ENCODE data around the gene GCLM.

Gene GCLM

DNA sequence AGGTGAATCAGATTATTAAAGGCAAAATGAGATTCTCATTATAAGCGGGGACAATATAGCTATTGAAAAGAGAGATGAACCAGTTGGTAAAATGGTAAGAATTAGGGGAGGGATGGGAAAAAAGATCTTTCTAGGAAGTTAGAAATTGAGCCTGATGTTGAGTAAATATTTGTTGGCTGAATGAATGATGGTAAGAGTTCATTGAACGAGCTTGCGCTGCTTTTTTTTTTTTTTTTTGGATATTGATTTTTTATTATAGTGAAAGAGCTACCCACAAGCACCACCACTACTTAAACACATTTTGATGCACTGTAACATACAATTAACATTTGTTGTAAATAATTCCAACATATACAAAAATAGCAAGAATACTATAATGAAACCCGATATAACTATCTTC, 1.1 kb upstream of the GCLM start:
- Histone ChIP-seq H3K36me3 (ENCODE audit: control insufficient read depth in 1 of 2, insufficient read depth in 2 of 2, low read length in 2 of 2) (no peaks in the 10 kb centered on the region), H3K4me1 (ENCODE audit: control insufficient read depth in 1 of 2, insufficient read depth in 2 of 2, low read length in 2 of 2) (peaks cover 0 to 9% of the 10 kb centered on the region in 2 donors), H3K27ac (ENCODE audit: low read length) (no peak overlapping the region), H3K27me3 (ENCODE audit: low read depth, low read length) (no peaks in the 10 kb centered on the region), H3K4me3 (ENCODE audit: low read depth in 1 of 2, low read length in 2 of 2) (peak overlapping the region in 1 of 2 donors; percentile 92), H3K9me3 (ENCODE audit: control insufficient read depth in 1 of 2, low read length in 2 of 2) (no peaks in the 10 kb centered on the region)

DNA sequence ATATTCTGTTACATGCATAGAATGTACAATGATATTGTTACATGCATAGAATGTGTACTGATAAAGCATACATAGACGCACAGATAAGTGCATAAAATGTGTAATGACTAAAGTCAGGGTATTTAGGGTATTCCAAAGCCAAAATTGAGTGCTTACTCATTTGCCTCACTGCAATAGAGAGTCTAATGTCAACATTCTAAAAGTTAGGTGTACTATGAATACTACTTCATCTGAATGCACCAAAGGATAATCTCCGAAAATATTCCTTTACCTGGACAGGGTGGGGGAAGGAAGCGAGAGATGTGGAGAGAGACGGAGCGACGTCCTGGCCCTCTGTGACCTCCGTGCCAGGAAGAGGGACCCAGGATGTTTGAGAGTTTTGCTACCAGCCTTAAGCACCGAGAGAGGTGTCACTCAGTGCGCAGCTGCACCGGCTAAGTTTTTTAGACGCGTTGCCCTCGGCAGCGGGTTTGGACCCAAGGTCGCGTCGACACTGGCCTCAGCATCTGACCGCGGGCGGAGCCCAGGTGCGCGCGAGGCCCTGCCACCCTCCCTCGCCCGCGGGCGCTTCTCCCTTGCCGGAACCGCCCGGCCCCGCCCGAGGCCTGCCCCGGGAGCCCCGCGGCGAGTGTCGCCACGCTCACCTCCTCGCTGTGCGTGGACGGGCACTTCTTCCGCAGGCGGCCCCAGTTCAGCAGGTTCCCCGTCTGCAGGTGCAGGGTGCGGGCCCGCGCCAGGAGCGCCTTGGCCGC, 660 bp downstream of the GCLM start:
- Histone ChIP-seq H3K4me1 (ENCODE audit: control insufficient read depth in 1 of 2, insufficient read depth in 2 of 2, low read length in 2 of 2) (peaks cover 0 to 9% of the 10 kb centered on the region in 2 donors), H3K27me3 (ENCODE audit: low read depth, low read length) (no peaks in the 10 kb centered on the region), H3K36me3 (ENCODE audit: control insufficient read depth in 1 of 2, insufficient read depth in 2 of 2, low read length in 2 of 2) (no peaks in the 10 kb centered on the region), H3K9me3 (ENCODE audit: control insufficient read depth in 1 of 2, low read length in 2 of 2) (no peaks in the 10 kb centered on the region), H3K4me3 (ENCODE audit: low read depth in 1 of 2, low read length in 2 of 2) (peak overlapping the region; percentile 88 to 92), H3K27ac (ENCODE audit: low read length) (peak overlapping the region; percentile 29)

DNA sequence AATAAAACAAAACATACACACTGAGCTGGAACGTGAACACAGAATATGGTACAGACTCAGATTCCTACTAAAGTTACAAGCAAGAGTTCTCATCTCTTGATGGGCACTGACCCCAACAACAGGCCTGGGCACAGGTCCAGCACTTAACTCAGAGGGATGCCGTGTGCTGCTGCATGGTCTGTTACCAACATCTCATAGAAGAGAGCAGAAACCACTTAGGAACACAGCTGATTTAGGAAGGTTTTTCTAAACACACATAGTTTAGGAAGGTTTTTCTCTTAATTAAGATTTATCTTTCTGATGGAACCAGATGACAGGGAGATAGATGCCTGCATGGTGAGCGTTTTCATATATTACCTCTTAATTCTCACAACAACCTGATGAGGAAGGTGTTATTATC, 1.5 kb downstream of the GCLM start:
- Histone ChIP-seq H3K4me1 (ENCODE audit: control insufficient read depth in 1 of 2, insufficient read depth in 2 of 2, low read length in 2 of 2) (peaks cover 0 to 9% of the 10 kb centered on the region in 2 donors), H3K9me3 (ENCODE audit: control insufficient read depth in 1 of 2, low read length in 2 of 2) (no peaks in the 10 kb centered on the region), H3K27ac (ENCODE audit: low read length) (no peak overlapping the region), H3K36me3 (ENCODE audit: control insufficient read depth in 1 of 2, insufficient read depth in 2 of 2, low read length in 2 of 2) (no peaks in the 10 kb centered on the region), H3K27me3 (ENCODE audit: low read depth, low read length) (no peaks in the 10 kb centered on the region), H3K4me3 (ENCODE audit: low read depth in 1 of 2, low read length in 2 of 2) (peak overlapping the region; percentile 88 to 92)

DNA sequence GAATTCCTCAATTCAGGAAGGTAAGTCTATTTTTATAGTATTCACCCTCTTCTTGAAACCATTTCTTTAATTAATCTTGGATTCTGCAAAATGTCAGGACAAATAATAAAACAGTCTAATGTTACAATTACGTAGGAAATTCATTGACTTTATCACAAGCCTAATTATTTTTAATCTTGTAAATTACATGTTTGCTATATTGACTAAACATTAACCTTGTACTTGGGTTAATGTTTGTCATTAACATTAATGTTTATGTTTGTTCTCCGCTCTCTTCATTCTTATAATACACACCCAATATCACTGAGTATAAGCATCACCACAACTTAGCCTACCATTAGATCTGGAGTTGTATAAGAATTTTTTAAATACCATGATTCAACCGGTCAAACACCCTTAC, 2.8 kb downstream of the GCLM start:
- H3K27me3 ChIP-seq (ENCODE audit: low read depth, low read length), result no peaks in the 10 kb centered on the region
- peaks cover 0 to 9% of the 10 kb centered on the region in 2 donors for H3K4me1 ChIP-seq (ENCODE audit: control insufficient read depth in 1 of 2, insufficient read depth in 2 of 2, low read length in 2 of 2)
- no peak overlapping the region for H3K27ac ChIP-seq (ENCODE audit: low read length)
- no peak overlapping the region for H3K4me3 ChIP-seq (ENCODE audit: low read depth in 1 of 2, low read length in 2 of 2)
- no peaks in the 10 kb centered on the region for H3K9me3 ChIP-seq (ENCODE audit: control insufficient read depth in 1 of 2, low read length in 2 of 2)
- no peaks in the 10 kb centered on the region for H3K36me3 ChIP-seq (ENCODE audit: control insufficient read depth in 1 of 2, insufficient read depth in 2 of 2, low read length in 2 of 2)

DNA sequence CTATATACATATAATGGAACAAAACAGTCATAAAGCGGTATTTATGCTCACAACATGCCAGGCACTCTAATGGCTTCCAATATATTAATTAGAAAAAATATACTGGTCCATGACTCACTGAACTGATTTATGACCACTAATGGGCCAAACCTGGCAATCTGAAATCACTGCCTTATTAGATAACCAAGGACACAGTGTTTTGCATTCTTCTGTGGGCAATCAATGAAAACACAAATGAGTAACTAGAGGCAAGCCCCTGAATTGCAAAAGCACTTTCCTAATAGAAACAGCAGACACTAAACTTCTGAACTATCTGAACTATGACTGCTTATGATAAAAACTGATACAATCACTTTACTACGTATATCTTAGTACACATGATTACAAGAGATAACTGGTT, 3.5 kb downstream of the GCLM start:
- peaks cover 0 to 4% of the 10 kb centered on the region in 2 donors for H3K36me3 ChIP-seq (ENCODE audit: control insufficient read depth in 1 of 2, insufficient read depth in 2 of 2, low read length in 2 of 2)
- H3K4me3 ChIP-seq (ENCODE audit: low read depth in 1 of 2, low read length in 2 of 2), result no peak overlapping the region
- no peaks in the 10 kb centered on the region for H3K27me3 ChIP-seq (ENCODE audit: low read depth, low read length)
- no peak overlapping the region for H3K27ac ChIP-seq (ENCODE audit: low read length)
- no peaks in the 10 kb centered on the region for H3K9me3 ChIP-seq (ENCODE audit: control insufficient read depth in 1 of 2, low read length in 2 of 2)
- peaks cover 0 to 9% of the 10 kb centered on the region in 2 donors for H3K4me1 ChIP-seq (ENCODE audit: control insufficient read depth in 1 of 2, insufficient read depth in 2 of 2, low read length in 2 of 2)

DNA sequence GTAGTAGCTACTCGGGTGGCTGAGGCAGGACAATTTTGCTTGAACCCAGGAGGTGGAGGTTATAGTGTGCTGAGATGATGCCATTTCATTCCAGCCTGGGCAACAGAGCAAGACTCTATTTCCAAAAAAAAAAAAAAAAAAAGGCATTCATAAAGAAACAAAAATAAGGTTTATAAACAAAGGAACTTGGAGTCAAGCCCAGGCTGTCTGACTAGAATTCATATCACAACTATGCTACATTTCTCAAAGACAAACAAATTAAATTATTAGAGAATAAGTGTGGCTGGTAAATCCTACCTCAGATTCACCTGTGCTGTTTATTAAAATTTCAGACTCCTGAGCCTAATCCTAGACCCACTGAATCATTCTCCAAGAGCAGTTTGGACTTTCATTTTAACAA, 4.2 kb downstream of the GCLM start:
- Histone ChIP-seq H3K4me3 (ENCODE audit: low read depth in 1 of 2, low read length in 2 of 2) (no peak overlapping the region), H3K9me3 (ENCODE audit: control insufficient read depth in 1 of 2, low read length in 2 of 2) (no peaks in the 10 kb centered on the region), H3K27me3 (ENCODE audit: low read depth, low read length) (no peaks in the 10 kb centered on the region), H3K36me3 (ENCODE audit: control insufficient read depth in 1 of 2, insufficient read depth in 2 of 2, low read length in 2 of 2) (peaks cover 0 to 8% of the 10 kb centered on the region in 2 donors), H3K27ac (ENCODE audit: low read length) (no peak overlapping the region), H3K4me1 (ENCODE audit: control insufficient read depth in 1 of 2, insufficient read depth in 2 of 2, low read length in 2 of 2) (peaks cover 0 to 9% of the 10 kb centered on the region in 2 donors)

DNA sequence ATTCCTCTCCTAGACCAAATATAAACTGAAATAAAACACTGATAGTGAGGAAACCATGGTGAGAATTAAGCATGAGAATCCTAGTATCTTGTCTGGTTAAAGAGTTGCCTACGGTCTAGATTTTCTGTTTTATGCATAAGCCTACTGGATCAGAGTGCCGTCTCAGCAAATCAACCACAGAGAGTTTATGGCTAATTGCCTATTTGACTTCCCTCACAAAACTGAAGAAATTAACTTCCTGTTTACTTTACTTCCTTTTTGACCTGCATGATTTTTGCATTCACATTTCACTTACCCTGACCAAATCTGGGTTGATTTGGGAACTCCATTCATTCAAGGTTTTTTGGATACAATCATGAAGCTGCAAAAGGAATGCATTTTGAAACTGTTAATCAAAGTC, 5.0 kb downstream of the GCLM start:
- Histone ChIP-seq H3K4me1 (ENCODE audit: control insufficient read depth in 1 of 2, insufficient read depth in 2 of 2, low read length in 2 of 2) (peaks cover 0 to 9% of the 10 kb centered on the region in 2 donors), H3K9me3 (ENCODE audit: control insufficient read depth in 1 of 2, low read length in 2 of 2) (no peaks in the 10 kb centered on the region), H3K36me3 (ENCODE audit: control insufficient read depth in 1 of 2, insufficient read depth in 2 of 2, low read length in 2 of 2) (peaks cover 0 to 8% of the 10 kb centered on the region in 2 donors), H3K27me3 (ENCODE audit: low read depth, low read length) (no peaks in the 10 kb centered on the region), H3K4me3 (ENCODE audit: low read depth in 1 of 2, low read length in 2 of 2) (no peak overlapping the region), H3K27ac (ENCODE audit: low read length) (peak overlapping the region; percentile 12)

DNA sequence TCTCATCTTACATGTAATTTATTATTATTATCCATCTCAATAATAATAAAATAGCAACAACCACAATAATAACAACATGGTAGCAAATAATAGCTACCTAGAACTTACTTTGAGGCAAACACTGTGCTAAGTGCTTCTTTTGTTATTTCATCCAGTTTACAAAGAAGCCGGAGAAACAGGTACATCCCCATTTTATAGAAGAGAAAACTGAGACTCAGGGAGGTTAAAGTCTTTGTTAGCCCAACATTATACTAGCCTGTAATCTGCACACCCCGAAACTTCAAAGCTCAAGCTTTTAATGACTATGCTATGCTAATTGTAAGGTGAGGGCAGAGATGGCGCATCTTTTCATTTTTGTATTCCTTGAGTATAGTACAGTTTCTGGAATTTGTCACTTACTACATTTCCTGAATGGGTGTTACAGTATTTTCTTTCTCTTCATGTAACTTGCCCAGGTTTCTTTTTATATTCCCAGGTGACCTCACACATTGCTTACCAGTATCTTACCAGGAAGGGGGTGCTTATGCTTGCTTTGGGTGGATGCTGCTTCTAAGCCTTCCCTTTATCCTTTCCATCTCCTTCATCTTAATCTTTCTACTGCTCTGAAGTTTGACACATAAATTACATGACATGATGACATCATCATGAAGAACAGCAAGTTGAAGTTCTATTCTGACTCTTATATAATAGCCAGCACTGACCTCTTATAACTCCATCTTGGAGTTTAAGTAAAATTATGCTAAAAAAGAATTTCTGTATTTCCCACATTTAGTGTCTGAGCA, 8.3 kb downstream of the GCLM start:
- Histone ChIP-seq H3K36me3 (ENCODE audit: control insufficient read depth in 1 of 2, insufficient read depth in 2 of 2, low read length in 2 of 2) (peaks cover 8 to 16% of the 10 kb centered on the region in 2 donors), H3K4me1 (ENCODE audit: control insufficient read depth in 1 of 2, insufficient read depth in 2 of 2, low read length in 2 of 2) (no peaks in the 10 kb centered on the region)

DNA sequence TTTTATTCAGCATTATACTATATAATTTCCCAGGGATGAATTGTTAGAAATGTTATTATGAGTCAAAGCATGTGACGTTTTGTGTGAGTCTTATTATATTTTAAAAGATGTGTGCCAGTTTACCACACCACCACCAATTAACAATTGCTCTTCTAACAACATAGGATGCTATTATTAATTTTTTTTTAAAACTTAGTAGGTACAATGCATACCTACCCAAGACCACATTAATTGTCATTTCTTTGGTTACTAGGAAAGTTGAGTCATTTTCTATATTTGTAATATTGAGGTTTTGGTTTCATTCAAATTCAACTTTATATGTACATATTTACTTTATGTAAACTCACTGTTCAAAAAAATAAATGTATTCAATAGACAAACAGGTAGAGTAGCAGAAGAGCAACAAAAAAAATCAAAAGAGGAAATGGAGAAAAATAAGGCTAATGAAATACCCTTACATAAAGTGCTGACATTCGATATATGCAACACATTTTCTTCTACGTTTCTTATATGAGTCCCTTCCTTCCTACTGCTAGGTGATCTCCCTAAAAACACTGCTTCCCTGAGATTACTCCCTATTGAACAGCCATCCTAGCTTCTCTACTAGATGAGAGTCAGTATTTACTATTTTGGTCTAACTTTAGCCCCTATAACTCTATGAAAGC, 9.6 kb downstream of the GCLM start:
- no peaks in the 10 kb centered on the region for H3K27me3 ChIP-seq (ENCODE audit: low read depth, low read length)
- peaks cover 9 to 22% of the 10 kb centered on the region in 2 donors for H3K36me3 ChIP-seq (ENCODE audit: control insufficient read depth in 1 of 2, insufficient read depth in 2 of 2, low read length in 2 of 2)
- no peaks in the 10 kb centered on the region for H3K9me3 ChIP-seq (ENCODE audit: control insufficient read depth in 1 of 2, low read length in 2 of 2)
- H3K4me1 ChIP-seq (ENCODE audit: control insufficient read depth in 1 of 2, insufficient read depth in 2 of 2, low read length in 2 of 2), result no peaks in the 10 kb centered on the region
- no peak overlapping the region for H3K4me3 ChIP-seq (ENCODE audit: low read depth in 1 of 2, low read length in 2 of 2)
- H3K27ac ChIP-seq (ENCODE audit: low read length), result no peak overlapping the region

More for the DNA sequence above, 8.3 kb downstream of the GCLM start:
- Histone ChIP-seq H3K4me3 (ENCODE audit: low read depth in 1 of 2, low read length in 2 of 2) (no peak overlapping the region), H3K27ac (ENCODE audit: low read length) (no peak overlapping the region), H3K9me3 (ENCODE audit: control insufficient read depth in 1 of 2, low read length in 2 of 2) (no peaks in the 10 kb centered on the region), H3K27me3 (ENCODE audit: low read depth, low read length) (no peaks in the 10 kb centered on the region)

DNA sequence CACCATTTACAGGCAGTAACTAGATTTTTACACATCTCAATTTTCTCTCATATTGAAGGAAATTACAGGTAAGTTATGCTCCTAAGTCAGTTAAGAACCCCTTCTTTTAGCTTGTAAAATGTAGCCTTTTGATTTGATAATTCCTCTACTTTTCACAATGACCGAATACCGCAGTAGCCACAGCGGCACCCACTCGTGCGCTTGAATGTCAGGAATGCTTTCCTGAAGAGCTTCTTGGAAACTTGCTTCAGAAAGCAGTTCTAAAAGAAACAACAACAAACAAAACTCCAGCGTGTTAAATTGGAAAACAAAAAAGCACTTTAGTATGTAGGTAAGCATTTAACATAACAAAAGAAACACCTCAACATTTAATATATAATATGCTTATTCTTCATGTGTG, 20.3 kb downstream of the GCLM start:
- no peak overlapping the region for H3K27ac ChIP-seq (ENCODE audit: low read length)
- no peaks in the 10 kb centered on the region for H3K27me3 ChIP-seq (ENCODE audit: low read depth, low read length)
- no peaks in the 10 kb centered on the region for H3K4me1 ChIP-seq (ENCODE audit: control insufficient read depth in 1 of 2, insufficient read depth in 2 of 2, low read length in 2 of 2)
- no peaks in the 10 kb centered on the region for H3K9me3 ChIP-seq (ENCODE audit: control insufficient read depth in 1 of 2, low read length in 2 of 2)
- H3K4me3 ChIP-seq (ENCODE audit: low read depth in 1 of 2, low read length in 2 of 2), result no peak overlapping the region
- H3K36me3 ChIP-seq (ENCODE audit: control insufficient read depth in 1 of 2, insufficient read depth in 2 of 2, low read length in 2 of 2), result peaks cover 7 to 11% of the 10 kb centered on the region in 2 donors

DNA sequence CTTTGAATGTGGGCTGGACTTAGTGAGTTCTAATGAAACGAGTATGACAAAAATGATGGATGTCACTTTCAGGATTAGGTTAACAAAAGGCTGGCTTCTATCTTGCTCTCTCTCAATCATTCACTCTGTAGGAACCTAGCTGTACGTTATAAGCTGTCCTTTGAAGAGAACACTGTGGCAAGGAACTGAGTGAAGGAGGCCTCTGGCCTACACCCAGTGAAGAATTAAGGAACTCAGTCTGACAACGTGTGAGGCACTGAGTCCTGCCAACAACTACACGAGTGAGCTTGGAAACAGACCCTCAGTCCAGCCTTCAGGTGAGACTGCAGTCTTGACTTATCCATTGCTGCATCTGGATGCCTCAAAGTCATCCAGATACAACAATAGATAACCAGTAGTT, 27.0 kb downstream of the GCLM start:
- Histone ChIP-seq H3K4me3 (ENCODE audit: low read depth in 1 of 2, low read length in 2 of 2) (no peak overlapping the region), H3K27ac (ENCODE audit: low read length) (no peak overlapping the region), H3K4me1 (ENCODE audit: control insufficient read depth in 1 of 2, insufficient read depth in 2 of 2, low read length in 2 of 2) (peaks cover 4 to 13% of the 10 kb centered on the region in 2 donors), H3K9me3 (ENCODE audit: control insufficient read depth in 1 of 2, low read length in 2 of 2) (no peaks in the 10 kb centered on the region), H3K27me3 (ENCODE audit: low read depth, low read length) (no peaks in the 10 kb centered on the region), H3K36me3 (ENCODE audit: control insufficient read depth in 1 of 2, insufficient read depth in 2 of 2, low read length in 2 of 2) (peaks cover 4% of the 10 kb centered on the region in 2 donors)
